SU-DHL-6 (cell line): ENCODE data around the gene TSC2.

Experiments
- H2AFZ ChIP-seq: fragments of 200-600 bp; sonication (generic); 2 replicates; pipeline ENCODE4 v1.6.1; 2014; ENCODE audit warnings: low read depth, mild to moderate bottlenecking, moderate library complexity, mixed read lengths, antibody characterized with exemption, low read length; ENCODE audit not compliant: severe bottlenecking
- H3F3A ChIP-seq: fragments of 200-600 bp; shearing (Covaris generic); 2 replicates; pipeline ENCODE4 v1.6.0; 2016; ENCODE audit warnings: antibody characterized with exemption, mild to moderate bottlenecking; ENCODE audit not compliant: insufficient read depth
- H3K27ac ChIP-seq: fragments of 200-600 bp; sonication (generic); 2 replicates; pipeline ENCODE4 v1.5.1; 2016; ENCODE audit warnings: low read depth, mild to moderate bottlenecking, low read length, moderate library complexity, mixed read lengths
- H3K27me3 ChIP-seq: fragments of 200-600 bp; sonication (generic), shearing (Covaris generic); 2 replicates; pipeline ENCODE4 v1.6.0; 2014; ENCODE audit warnings: mild to moderate bottlenecking, low read length
- H3K36me3 ChIP-seq: fragments of 200-600 bp; sonication (generic); 2 replicates; pipeline ENCODE4 v1.6.1; 2014; ENCODE audit warnings: mild to moderate bottlenecking, low read length, mixed read lengths
- H3K4me2 ChIP-seq: fragments of 300-600, 200-600 bp; shearing (Covaris generic), sonication (generic); 2 replicates; pipeline ENCODE4 v1.6.0; 2014; ENCODE audit warnings: low read length, low read depth, mild to moderate bottlenecking; ENCODE audit not compliant: poor library complexity, severe bottlenecking
- H3K4me3 ChIP-seq: fragments of 200-600 bp; sonication (generic); 2 replicates; pipeline ENCODE4 v1.5.1; 2014; ENCODE audit warnings: antibody characterized with exemption, low read length, mild to moderate bottlenecking, mixed read lengths; ENCODE audit not compliant: insufficient read depth, poor library complexity, severe bottlenecking
- H3K79me2 ChIP-seq: fragments of 200-600 bp; sonication (generic); 2 replicates; pipeline ENCODE4 v1.6.1; 2014; ENCODE audit warnings: mild to moderate bottlenecking, low read length, moderate library complexity; ENCODE audit not compliant: insufficient read depth
- H3K9ac ChIP-seq: fragments of 200-600 bp; sonication (generic); 2 replicates; pipeline ENCODE4 v1.7.0; 2014; ENCODE audit warnings: mild to moderate bottlenecking, low read length
- H3K9me2 ChIP-seq: fragments of 200-600 bp; sonication (generic); replicated peaks from 2 replicates; pipeline ENCODE4 v1.6.1; 2014; ENCODE audit warnings: low read length; ENCODE audit not compliant: insufficient read depth
- H3K9me3 ChIP-seq: fragments of 200-600 bp; sonication (generic); 2 replicates; pipeline ENCODE4 v1.6.1; 2014; ENCODE audit warnings: low read length, mixed read lengths; ENCODE audit not compliant: insufficient read depth
- H4K20me1 ChIP-seq: fragments of 200-600 bp; sonication (generic); 2 replicates; pipeline ENCODE4 v1.6.1; 2014; ENCODE audit warnings: low read depth, mild to moderate bottlenecking, antibody characterized with exemption, low read length, moderate library complexity, mixed read lengths
- CTCF ChIP-seq: fragments of 200-600 bp; sonication (generic); IDR thresholded peaks from one replicate; pipeline ENCODE4 v1.5.1; 2017; ENCODE audit warnings: antibody characterized with exemption, mild to moderate bottlenecking, low read length, moderate library complexity; ENCODE audit not compliant: insufficient read depth, poor library complexity, severe bottlenecking
- EZH2phosphoT487 ChIP-seq: fragments of 200-600 bp; sonication (generic), shearing (Covaris generic); conservative IDR thresholded peaks from 2 replicates; pipeline ENCODE4 v1.6.1; 2018; ENCODE audit warnings: mild to moderate bottlenecking, antibody characterized with exemption, low read length, moderate library complexity, mixed read lengths

The TSC2 gene

GRCh38 chr16:2071454-2072202 is 23.8 kb downstream of the TSC2 start:
- no peak overlapping the region for H3K4me3 ChIP-seq

DNA sequence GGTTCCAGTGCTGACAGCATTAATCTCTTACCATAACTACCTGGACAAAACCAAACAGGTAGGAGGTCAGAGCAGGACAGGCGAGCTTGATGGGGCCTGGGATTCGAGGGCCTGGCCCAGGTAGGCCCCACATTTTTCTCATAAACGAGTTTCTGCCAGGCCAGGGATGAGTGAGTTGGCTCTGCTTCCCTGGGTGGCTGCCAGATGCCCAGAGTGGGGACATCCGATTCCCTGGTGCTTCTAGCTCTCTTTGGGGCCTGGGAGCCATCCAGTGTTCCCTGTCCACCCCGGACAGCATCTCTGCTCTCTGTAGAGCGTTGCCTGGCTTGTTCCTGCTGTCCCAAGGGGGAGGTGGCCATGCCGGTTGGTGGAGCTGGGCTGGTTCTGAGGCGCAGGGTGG is 25.1 kb downstream of the TSC2 start:
- Histone ChIP-seq H3K27ac (no peak overlapping the region), H3F3A (no peaks in the 10 kb centered on the region), H3K79me2 (no peaks in the 10 kb centered on the region), H3K27me3 (no peaks in the 10 kb centered on the region), H3K9ac (no peak overlapping the region), H2AFZ (no peak overlapping the region), H3K4me2 (no peak overlapping the region), H3K4me3 (no peak overlapping the region), H4K20me1 (no peaks in the 10 kb centered on the region), H3K36me3 (no peaks in the 10 kb centered on the region), H3K9me3 (no peaks in the 10 kb centered on the region), H3K9me2 (no peaks in the 10 kb centered on the region)
- TF ChIP-seq CTCF (no peak), EZH2phosphoT487 (no peak)

More at GRCh38 chr16:2071454-2072202, 23.8 kb downstream of the TSC2 start:
- no peak overlapping the region for H3K4me2 ChIP-seq
- H3K9ac ChIP-seq: no peak overlapping the region
- H3F3A ChIP-seq: no peaks in the 10 kb centered on the region
- no peak overlapping the region for H3K27ac ChIP-seq
- no peaks in the 10 kb centered on the region for H3K36me3 ChIP-seq
- no peaks in the 10 kb centered on the region for H3K9me3 ChIP-seq
- H4K20me1 ChIP-seq: no peaks in the 10 kb centered on the region
- TF ChIP-seq EZH2phosphoT487 (no peak), CTCF (no peak)
- H3K79me2 ChIP-seq: no peaks in the 10 kb centered on the region
- no peaks in the 10 kb centered on the region for H3K27me3 ChIP-seq
- H2AFZ ChIP-seq: no peak overlapping the region
- H3K9me2 ChIP-seq: no peaks in the 10 kb centered on the region

- H3K27ac ChIP-seq: no peak overlapping the region
- no peak overlapping the region for H3K9ac ChIP-seq
- H3K79me2 ChIP-seq: no peaks in the 10 kb centered on the region
- H3F3A ChIP-seq: no peaks in the 10 kb centered on the region
- TF ChIP-seq CTCF: no peak
- TF ChIP-seq EZH2phosphoT487: no peak
- H3K9me2 ChIP-seq: no peaks in the 10 kb centered on the region
- no peaks in the 10 kb centered on the region for H4K20me1 ChIP-seq
- H3K36me3 ChIP-seq: no peaks in the 10 kb centered on the region
- no peak overlapping the region for H2AFZ ChIP-seq
- no peak overlapping the region for H3K4me3 ChIP-seq
- H3K27me3 ChIP-seq: no peaks in the 10 kb centered on the region
- H3K9me3 ChIP-seq: no peaks in the 10 kb centered on the region
- H3K4me2 ChIP-seq: no peak overlapping the region
These were observed 26.3 kb downstream of the TSC2 start for GRCh38 chr16:2074071-2074470.
